ENCODE measurements around the gene CNOT2. TPM values are rescaled to one million over a fixed set of nuclear protein-coding genes. Genes with fewer than 3 reads are reported as not detected.

CNOT2 gene
- total RNA-seq, 1 donor = 135 TPM

DNA sequence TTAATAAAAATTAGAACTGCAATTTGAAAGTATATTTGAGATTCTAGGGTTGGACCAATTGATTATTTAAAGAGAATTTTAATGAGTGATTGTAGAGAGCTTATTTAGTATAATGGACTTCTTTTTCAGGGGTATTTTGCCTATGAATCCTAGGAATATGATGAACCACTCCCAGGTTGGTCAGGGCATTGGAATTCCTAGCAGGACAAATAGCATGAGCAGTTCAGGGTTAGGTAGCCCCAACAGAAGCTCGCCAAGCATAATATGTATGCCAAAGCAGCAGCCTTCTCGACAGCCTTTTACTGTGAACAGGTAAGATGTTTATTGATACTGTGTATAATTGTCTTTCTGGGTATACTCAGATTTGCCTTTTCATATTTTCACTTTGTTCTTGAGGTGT is 86.9 kb downstream of the CNOT2 start:
- H3K4me3 ChIP-seq (ENCODE audit: low read depth, low read length) = no peak overlapping the region
- TF ChIP-seq, protein P1, sequence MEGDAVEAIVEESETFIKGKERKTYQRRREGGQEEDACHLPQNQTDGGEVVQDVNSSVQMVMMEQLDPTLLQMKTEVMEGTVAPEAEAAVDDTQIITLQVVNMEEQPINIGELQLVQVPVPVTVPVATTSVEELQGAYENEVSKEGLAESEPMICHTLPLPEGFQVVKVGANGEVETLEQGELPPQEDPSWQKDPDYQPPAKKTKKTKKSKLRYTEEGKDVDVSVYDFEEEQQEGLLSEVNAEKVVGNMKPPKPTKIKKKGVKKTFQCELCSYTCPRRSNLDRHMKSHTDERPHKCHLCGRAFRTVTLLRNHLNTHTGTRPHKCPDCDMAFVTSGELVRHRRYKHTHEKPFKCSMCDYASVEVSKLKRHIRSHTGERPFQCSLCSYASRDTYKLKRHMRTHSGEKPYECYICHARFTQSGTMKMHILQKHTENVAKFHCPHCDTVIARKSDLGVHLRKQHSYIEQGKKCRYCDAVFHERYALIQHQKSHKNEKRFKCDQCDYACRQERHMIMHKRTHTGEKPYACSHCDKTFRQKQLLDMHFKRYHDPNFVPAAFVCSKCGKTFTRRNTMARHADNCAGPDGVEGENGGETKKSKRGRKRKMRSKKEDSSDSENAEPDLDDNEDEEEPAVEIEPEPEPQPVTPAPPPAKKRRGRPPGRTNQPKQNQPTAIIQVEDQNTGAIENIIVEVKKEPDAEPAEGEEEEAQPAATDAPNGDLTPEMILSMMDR (IDR thresholded peaks at IDR 0.05; ENCODE audit: insufficient read depth, low read length) = no peak
- DNase-seq (ENCODE audit: low read depth) = no peak

DNA sequence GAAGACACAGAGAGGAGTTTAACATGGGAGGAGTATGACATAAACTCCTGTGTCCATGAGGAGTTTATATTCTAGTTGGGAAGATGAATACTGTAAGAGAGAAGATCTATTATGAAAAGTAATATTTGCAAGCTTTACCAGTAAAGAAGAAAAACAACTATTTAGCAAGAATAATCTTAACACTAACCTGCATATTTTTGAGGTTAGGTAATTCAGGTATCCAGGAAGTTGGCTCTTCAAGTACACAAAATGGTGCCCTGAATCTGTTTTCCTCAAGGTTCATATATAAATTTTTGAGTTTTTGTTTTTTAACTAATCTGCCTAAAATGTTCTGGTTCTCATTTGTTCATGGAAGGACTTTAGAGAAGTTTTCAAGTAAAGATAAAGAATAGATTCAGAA is 89.0 kb downstream of the CNOT2 start:
- no peak overlapping the region for H3K4me3 ChIP-seq (ENCODE audit: low read depth, low read length)
- TF ChIP-seq, protein P1 (IDR thresholded peaks at IDR 0.05; ENCODE audit: insufficient read depth, low read length) = no peak

DNA sequence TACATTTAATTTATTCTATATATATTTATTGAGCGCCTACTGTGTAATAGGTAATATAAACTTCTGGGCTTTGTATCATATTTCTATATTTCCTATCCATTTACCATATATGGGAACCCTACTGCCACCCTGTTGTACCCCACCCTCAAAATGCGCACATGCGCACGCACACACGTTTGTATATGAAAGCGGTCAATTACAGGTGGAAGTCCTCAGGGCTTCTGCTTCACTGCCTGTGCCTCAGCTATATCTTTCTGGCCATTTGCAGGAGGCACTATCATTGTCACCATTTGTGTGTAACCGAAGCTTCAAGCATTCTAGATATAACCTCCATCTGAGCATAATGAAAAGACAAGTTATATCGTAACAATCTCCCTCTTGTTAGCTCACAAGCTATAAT is 91.5 kb downstream of the CNOT2 start:
- DNase-seq (ENCODE audit: low read depth) = no peak
- H3K4me3 ChIP-seq (ENCODE audit: low read depth, low read length) = no peak overlapping the region
- TF ChIP-seq, protein P1 (IDR thresholded peaks at IDR 0.05; ENCODE audit: insufficient read depth, low read length) = no peak

More for the DNA sequence above, 89.0 kb downstream of the CNOT2 start:
- DNase-seq (ENCODE audit: low read depth) = no peak

DNA sequence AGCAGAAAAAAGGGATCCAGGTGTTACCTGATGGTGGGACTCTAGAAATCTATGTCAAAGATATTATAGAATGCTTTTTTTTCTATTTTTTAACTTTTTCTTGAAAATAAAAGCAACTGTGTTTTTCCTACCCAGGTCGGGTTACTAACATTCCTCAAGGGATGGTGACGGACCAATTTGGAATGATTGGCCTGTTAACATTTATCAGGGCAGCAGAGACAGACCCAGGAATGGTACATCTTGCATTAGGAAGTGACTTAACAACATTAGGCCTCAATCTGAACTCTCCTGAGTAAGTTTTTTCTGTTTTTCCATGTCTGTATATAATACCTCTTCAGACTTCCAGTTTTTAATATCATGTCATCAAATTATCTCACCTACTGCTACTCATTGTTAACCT is 95.3 kb downstream of the CNOT2 start:
- TF ChIP-seq, protein P1 (IDR thresholded peaks at IDR 0.05; ENCODE audit: insufficient read depth, low read length) = no peak
- no peak for DNase-seq (ENCODE audit: low read depth)
- no peak overlapping the region for H3K4me3 ChIP-seq (ENCODE audit: low read depth, low read length)

DNA sequence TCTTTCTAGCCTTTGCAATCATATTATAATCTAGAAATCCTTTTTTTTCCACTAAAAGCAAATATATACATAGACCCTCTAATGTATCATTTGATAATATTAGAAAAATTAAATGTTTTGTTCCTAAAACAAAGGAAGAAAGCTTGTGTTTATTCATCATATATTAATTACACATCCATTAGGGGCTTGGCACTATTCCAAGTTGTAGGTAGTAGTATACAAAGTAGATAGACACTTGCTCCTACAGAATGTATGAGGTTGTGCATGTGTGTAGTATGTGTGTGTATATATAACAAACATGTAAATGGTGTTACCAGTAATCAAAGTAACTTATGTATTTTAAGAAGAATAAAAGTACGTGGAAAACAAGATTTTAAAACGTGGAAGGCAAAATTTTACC is 107.8 kb downstream of the CNOT2 start:
- H3K4me3 ChIP-seq (ENCODE audit: low read depth, low read length) = no peak overlapping the region
- DNase-seq (ENCODE audit: low read depth) = no peak
- TF ChIP-seq, protein P1 (IDR thresholded peaks at IDR 0.05; ENCODE audit: insufficient read depth, low read length) = no peak

DNA sequence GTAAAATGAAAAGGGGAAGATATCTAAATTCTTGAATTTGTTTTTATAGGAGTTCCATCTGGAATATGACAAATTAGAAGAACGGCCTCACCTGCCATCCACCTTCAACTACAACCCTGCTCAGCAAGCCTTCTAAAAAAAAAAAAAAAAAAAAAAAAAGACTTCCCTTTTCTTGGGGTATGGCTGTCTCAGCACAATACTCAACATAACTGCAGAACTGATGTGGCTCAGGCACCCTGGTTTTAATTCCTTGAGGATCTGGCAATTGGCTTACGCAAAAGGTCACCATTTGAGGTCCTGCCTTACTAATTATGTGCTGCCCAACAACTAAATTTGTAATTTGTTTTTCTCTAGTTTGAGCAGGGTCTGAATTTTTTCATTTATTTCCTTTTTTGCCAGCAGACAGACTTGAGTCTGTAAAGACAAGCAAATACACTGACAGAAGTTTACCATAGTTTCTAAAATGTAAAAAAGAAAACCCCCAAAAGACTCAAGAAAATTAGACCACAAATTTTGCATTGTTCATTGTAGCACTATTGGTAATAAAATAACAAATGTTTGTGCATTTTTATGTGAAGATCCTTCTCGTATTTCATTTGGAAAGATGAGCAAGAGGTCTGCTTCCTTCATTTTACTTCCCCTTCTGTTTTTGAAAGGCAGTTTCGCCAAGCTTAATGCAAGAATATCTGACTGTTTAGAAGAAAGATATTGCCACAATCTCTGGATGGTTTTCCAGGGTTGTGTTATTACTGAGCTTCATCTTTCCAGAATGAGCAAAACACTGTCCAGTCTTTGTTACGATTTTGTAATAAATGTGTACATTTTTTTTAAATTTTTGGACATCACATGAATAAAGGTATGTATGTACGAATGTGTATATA is 110.8 kb downstream of the CNOT2 start:
- TF ChIP-seq, protein P1 (IDR thresholded peaks at IDR 0.05; ENCODE audit: insufficient read depth, low read length) = no peak
- H3K4me3 ChIP-seq (ENCODE audit: low read depth, low read length) = no peak overlapping the region
- no peak for DNase-seq (ENCODE audit: low read depth)

All from fibroblast of the aortic adventitia (primary cell).